Activated CD4-positive, alpha-beta memory T cell treated with anti-CD3 and anti-CD28 coated beads for 36 hours (primary cell): ENCODE data around the gene HBS1L. TPM values are rescaled to one million over a fixed set of nuclear protein-coding genes. Genes with fewer than 3 reads are reported as not detected.
A peak's percentile ranks its signal among the peaks of the same experiment; 100 is the strongest.

Source experiments
- CTCF ChIA-PET: fragments of 350-600 bp; sonication (Branson Sonifier 250); formaldehyde crosslinking; loops from one replicate; lab custom pipeline; 2021; ENCODE audit warnings: antibody characterized with exemption, inconsistent platforms; lab: Charles Lee
- POLR2A ChIA-PET: fragments of 350-600 bp; sonication (Branson Sonifier 250); formaldehyde crosslinking; loops from one replicate; lab custom pipeline; 2021; ENCODE audit warnings: antibody characterized with exemption; lab: Charles Lee
- DNase-seq: peaks from one replicate; pipeline ENCODE4 v3.0.0-alpha.2; 2020
- H3K27ac Mint-ChIP-seq: one replicate; pipeline ENCODE4 v1.8.0; 2021; ENCODE audit warnings: mixed read lengths
- H3K27me3 Mint-ChIP-seq: one replicate; pipeline ENCODE4 v1.8.0; 2021; ENCODE audit warnings: mixed read lengths
- H3K36me3 Mint-ChIP-seq: one replicate; pipeline ENCODE4 v1.8.0; 2021; ENCODE audit warnings: mixed read lengths
- H3K4me1 Mint-ChIP-seq: one replicate; pipeline ENCODE4 v1.8.0; 2021; ENCODE audit warnings: low read depth, mixed read lengths
- H3K4me3 Mint-ChIP-seq: one replicate; pipeline ENCODE4 v1.8.0; 2021; ENCODE audit warnings: mild to moderate bottlenecking, mixed read lengths
- H3K9me3 Mint-ChIP-seq: one replicate; pipeline ENCODE4 v1.8.0; 2021; ENCODE audit warnings: mixed read lengths
- intact Hi-C: fragments of 100-400 bp; cut with micrococcal nuclease; formaldehyde crosslinking; loops from one replicate; pipeline ENCODE4 v1.15.1; 2023
- total RNA-seq, 2 experiments: library from RNA; stranded (reverse); gene quantifications; one replicate each; pipeline ENCODE4 v1.2.3, GENCODE V29; 2021

HBS1L gene
- total RNA-seq, 2 experiments from 2014 or later, result 117 to 123 TPM

GRCh38 chr6:134948142-134948541, 106.5 kb downstream of the HBS1L start:
- no peak for DNase-seq
- no peaks in the 10 kb centered on the region for H3K36me3 Mint-ChIP-seq
- no peaks in the 10 kb centered on the region for H3K9me3 Mint-ChIP-seq
- no peak overlapping the region for H3K27ac Mint-ChIP-seq
- ChIA-PET POLR2A (no interaction called here), CTCF (interaction anchor here (0.8 kb wide), 1 partner anchor 132 kb away, joined by 3 read pairs; no protein-coding TSS in a partner anchor)
- H3K4me1 Mint-ChIP-seq, result no peaks in the 10 kb centered on the region
- H3K27me3 Mint-ChIP-seq, result no peaks in the 10 kb centered on the region
- no peak overlapping the region for H3K4me3 Mint-ChIP-seq
- intact Hi-C loops, result no loop called here

- H3K4me3 Mint-ChIP-seq, result no peak overlapping the region
- no peaks in the 10 kb centered on the region for H3K36me3 Mint-ChIP-seq
- intact Hi-C loops, result no loop called here
- no peaks in the 10 kb centered on the region for H3K27me3 Mint-ChIP-seq
- no peaks in the 10 kb centered on the region for H3K4me1 Mint-ChIP-seq
- no peaks in the 10 kb centered on the region for H3K9me3 Mint-ChIP-seq
- CTCF ChIA-PET, result interaction anchor here (1.0 kb wide), 1 partner anchor 821 kb away, joined by 4 read pairs; no protein-coding TSS in a partner anchor
- POLR2A ChIA-PET, result no interaction called here
- no peak for DNase-seq
- H3K27ac Mint-ChIP-seq, result no peak overlapping the region
These were observed 109.6 kb downstream of the HBS1L start for GRCh38 chr6:134945045-134945444.

GRCh38 chr6:134943522-134944111, 111.0 kb downstream of the HBS1L start:
- no peaks in the 10 kb centered on the region for H3K9me3 Mint-ChIP-seq
- intact Hi-C loops, result loop anchor here (5.0 kb wide), 1 partner anchor 786 kb away; no protein-coding TSS in a partner anchor
- DNase-seq, result no peak
- no peak overlapping the region for H3K27ac Mint-ChIP-seq
- no peak overlapping the region for H3K4me3 Mint-ChIP-seq
- H3K36me3 Mint-ChIP-seq, result no peaks in the 10 kb centered on the region
- CTCF ChIA-PET, result interaction anchor here (4.8 kb wide), 1 partner anchor 787 kb away, joined by 56 read pairs; no protein-coding TSS in a partner anchor
- POLR2A ChIA-PET, result no interaction called here
- peaks cover 12% of the 10 kb centered on the region for H3K4me1 Mint-ChIP-seq
- H3K27me3 Mint-ChIP-seq, result no peaks in the 10 kb centered on the region

- intact Hi-C loops, result loop anchor here (1.0 kb wide), 1 partner anchor 765 kb away; no protein-coding TSS in a partner anchor
- POLR2A ChIA-PET, result no interaction called here
- no peaks in the 10 kb centered on the region for H3K27me3 Mint-ChIP-seq
- H3K9me3 Mint-ChIP-seq, result no peaks in the 10 kb centered on the region
- CTCF ChIA-PET, result interaction anchor here (0.8 to 4.8 kb wide), 13 partner anchors 13 to 827 kb away, joined by 3 to 65 read pairs (median 20); partner anchors contain the start of gene ALDH8A1
- no peaks in the 10 kb centered on the region for H3K36me3 Mint-ChIP-seq
- DNase-seq, result peak; percentile 87
- H3K4me1 Mint-ChIP-seq, result peaks cover 20% of the 10 kb centered on the region
- no peak overlapping the region for H3K27ac Mint-ChIP-seq
- H3K4me3 Mint-ChIP-seq, result no peak overlapping the region
These were observed 115.7 kb downstream of the HBS1L start for GRCh38 chr6:134938896-134939295.

- H3K4me1 Mint-ChIP-seq, result peaks cover 20% of the 10 kb centered on the region
- H3K27me3 Mint-ChIP-seq, result no peaks in the 10 kb centered on the region
- no peak overlapping the region for H3K4me3 Mint-ChIP-seq
- no peaks in the 10 kb centered on the region for H3K9me3 Mint-ChIP-seq
- no peak overlapping the region for H3K27ac Mint-ChIP-seq
- ChIA-PET POLR2A (no interaction called here), CTCF (interaction anchor here (1.0 kb wide), 1 partner anchor 55 kb away, joined by 3 read pairs; no protein-coding TSS in a partner anchor)
- DNase-seq, result no peak
- no peaks in the 10 kb centered on the region for H3K36me3 Mint-ChIP-seq
- intact Hi-C loops, result no loop called here
These were observed 117.2 kb downstream of the HBS1L start for GRCh38 chr6:134937426-134937825.

GRCh38 chr6:134936931-134937330, 117.7 kb downstream of the HBS1L start:
- H3K9me3 Mint-ChIP-seq, result no peaks in the 10 kb centered on the region
- intact Hi-C loops, result no loop called here
- CTCF ChIA-PET, result no interaction called here

GRCh38 chr6:134936476-134936875, 118.1 kb downstream of the HBS1L start:
- no peaks in the 10 kb centered on the region for H3K27me3 Mint-ChIP-seq
- POLR2A ChIA-PET, result no interaction called here
- no peak overlapping the region for H3K4me3 Mint-ChIP-seq
- no peak overlapping the region for H3K27ac Mint-ChIP-seq
- no peaks in the 10 kb centered on the region for H3K36me3 Mint-ChIP-seq
- DNase-seq, result no peak
- intact Hi-C loops, result no loop called here
- no peaks in the 10 kb centered on the region for H3K9me3 Mint-ChIP-seq
- H3K4me1 Mint-ChIP-seq, result peaks cover 20% of the 10 kb centered on the region
- CTCF ChIA-PET, result no interaction called here

More at GRCh38 chr6:134936931-134937330, 117.7 kb downstream of the HBS1L start:
- peaks cover 20% of the 10 kb centered on the region for H3K4me1 Mint-ChIP-seq
- POLR2A ChIA-PET, result no interaction called here
- no peak overlapping the region for H3K27ac Mint-ChIP-seq
- no peaks in the 10 kb centered on the region for H3K27me3 Mint-ChIP-seq
- DNase-seq, result no peak
- no peaks in the 10 kb centered on the region for H3K36me3 Mint-ChIP-seq
- H3K4me3 Mint-ChIP-seq, result no peak overlapping the region

GRCh38 chr6:134934793-134935485, 119.7 kb downstream of the HBS1L start:
- Mint-ChIP-seq H3K4me3 (no peak overlapping the region), H3K36me3 (no peaks in the 10 kb centered on the region), H3K27ac (no peak overlapping the region), H3K27me3 (no peaks in the 10 kb centered on the region), H3K9me3 (no peaks in the 10 kb centered on the region), H3K4me1 (peaks cover 20% of the 10 kb centered on the region)
- POLR2A ChIA-PET, result no interaction called here
- intact Hi-C loops, result no loop called here
- DNase-seq, result no peak
- CTCF ChIA-PET, result interaction anchor here (1.2 kb wide), 2 partner anchors 52 to 811 kb away, joined by 3 read pairs; no protein-coding TSS in a partner anchor

- Mint-ChIP-seq H3K4me1 (peaks cover 5% of the 10 kb centered on the region), H3K27ac (no peak overlapping the region), H3K9me3 (no peaks in the 10 kb centered on the region), H3K36me3 (no peaks in the 10 kb centered on the region), H3K27me3 (no peaks in the 10 kb centered on the region), H3K4me3 (no peak overlapping the region)
- ChIA-PET CTCF (interaction anchor here (0.9 kb wide), 1 partner anchor 821 kb away, joined by 3 read pairs; no protein-coding TSS in a partner anchor), POLR2A (interaction anchor here (0.6 kb wide), 1 partner anchor 701 kb away, joined by 3 read pairs; no protein-coding TSS in a partner anchor)
- intact Hi-C loops, result no loop called here
- DNase-seq, result no peak
These were observed 121.8 kb downstream of the HBS1L start for GRCh38 chr6:134932535-134933470.

GRCh38 chr6:134932098-134932497, 122.5 kb downstream of the HBS1L start:
- POLR2A ChIA-PET, result no interaction called here
- Mint-ChIP-seq H3K4me1 (no peaks in the 10 kb centered on the region), H3K4me3 (no peak overlapping the region), H3K9me3 (no peaks in the 10 kb centered on the region), H3K27me3 (no peaks in the 10 kb centered on the region), H3K36me3 (no peaks in the 10 kb centered on the region), H3K27ac (no peak overlapping the region)
- CTCF ChIA-PET, result interaction anchor here (0.9 to 1.5 kb wide), 3 partner anchors 109 to 821 kb away, joined by 3 read pairs; no protein-coding TSS in a partner anchor
- intact Hi-C loops, result no loop called here
- no peak for DNase-seq

- Mint-ChIP-seq H3K27ac (no peak overlapping the region), H3K4me1 (no peaks in the 10 kb centered on the region), H3K36me3 (no peaks in the 10 kb centered on the region), H3K4me3 (no peak overlapping the region), H3K9me3 (no peaks in the 10 kb centered on the region), H3K27me3 (no peaks in the 10 kb centered on the region)
- POLR2A ChIA-PET, result no interaction called here
- CTCF ChIA-PET, result interaction anchor here (1.6 kb wide), 1 partner anchor 10 kb away, joined by 9 read pairs; no protein-coding TSS in a partner anchor
- no peak for DNase-seq
- intact Hi-C loops, result no loop called here
These were observed 124.2 kb downstream of the HBS1L start for GRCh38 chr6:134930463-134930862.
